ENCODE results near the gene FEZF2.

Gene FEZF2

DNA sequence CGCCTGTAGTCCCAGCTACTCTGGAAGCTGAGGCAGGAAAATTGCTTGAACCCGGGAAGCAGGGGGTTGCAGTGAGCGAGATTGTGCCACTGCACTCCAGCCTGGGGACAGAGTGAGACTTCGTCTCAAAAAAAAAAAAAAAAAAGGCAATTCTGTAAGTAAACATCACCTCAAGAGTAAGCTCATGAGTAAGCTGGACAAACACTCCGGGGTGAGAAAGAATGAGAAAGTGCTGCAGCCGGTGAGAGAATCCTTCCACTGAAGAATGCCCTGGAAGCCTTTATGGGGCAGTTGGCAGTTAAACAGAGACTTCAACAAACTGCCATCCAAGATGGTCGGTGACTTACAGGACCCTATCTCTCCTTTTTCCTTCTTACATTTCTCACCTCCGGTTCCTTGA is 47.5 kb downstream of the FEZF2 start:
- CTCF ChIA-PET: no interaction called here
- no peak overlapping the region for H3K27ac ChIP-seq
- TF ChIP-seq, protein P1, sequence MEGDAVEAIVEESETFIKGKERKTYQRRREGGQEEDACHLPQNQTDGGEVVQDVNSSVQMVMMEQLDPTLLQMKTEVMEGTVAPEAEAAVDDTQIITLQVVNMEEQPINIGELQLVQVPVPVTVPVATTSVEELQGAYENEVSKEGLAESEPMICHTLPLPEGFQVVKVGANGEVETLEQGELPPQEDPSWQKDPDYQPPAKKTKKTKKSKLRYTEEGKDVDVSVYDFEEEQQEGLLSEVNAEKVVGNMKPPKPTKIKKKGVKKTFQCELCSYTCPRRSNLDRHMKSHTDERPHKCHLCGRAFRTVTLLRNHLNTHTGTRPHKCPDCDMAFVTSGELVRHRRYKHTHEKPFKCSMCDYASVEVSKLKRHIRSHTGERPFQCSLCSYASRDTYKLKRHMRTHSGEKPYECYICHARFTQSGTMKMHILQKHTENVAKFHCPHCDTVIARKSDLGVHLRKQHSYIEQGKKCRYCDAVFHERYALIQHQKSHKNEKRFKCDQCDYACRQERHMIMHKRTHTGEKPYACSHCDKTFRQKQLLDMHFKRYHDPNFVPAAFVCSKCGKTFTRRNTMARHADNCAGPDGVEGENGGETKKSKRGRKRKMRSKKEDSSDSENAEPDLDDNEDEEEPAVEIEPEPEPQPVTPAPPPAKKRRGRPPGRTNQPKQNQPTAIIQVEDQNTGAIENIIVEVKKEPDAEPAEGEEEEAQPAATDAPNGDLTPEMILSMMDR (conservative IDR thresholded peaks at IDR 0.05; ENCODE audit: low read depth): no peak
- POLR2A ChIA-PET (ENCODE audit: low non-redundant PET): interaction anchor here (0.7 kb wide), 1 partner anchor 277 kb away, joined by 3 read pairs; no protein-coding TSS in a partner anchor
- DNase-seq (ENCODE audit: low spot score): no peak

DNA sequence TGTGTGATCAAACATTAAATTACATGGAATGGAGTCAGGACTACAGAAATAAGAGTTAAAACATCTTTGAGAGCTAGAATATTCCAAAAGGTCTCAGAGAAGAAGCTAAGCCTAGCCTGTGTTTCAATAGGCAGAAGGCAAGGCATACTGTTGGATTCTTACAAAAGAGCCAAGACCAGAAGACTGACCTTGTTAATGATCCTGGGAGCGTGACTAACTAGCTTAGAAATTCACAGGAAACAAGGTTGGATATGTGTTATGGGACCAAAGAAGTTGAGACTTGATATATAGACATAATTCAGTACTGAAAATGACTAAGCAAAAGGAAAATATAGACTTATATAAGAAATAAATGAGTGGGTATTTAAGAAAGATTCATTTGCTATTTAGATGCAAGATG is 50.1 kb downstream of the FEZF2 start:
- H3K27ac ChIP-seq: no peak overlapping the region
- DNase-seq (ENCODE audit: low spot score): no peak
- ChIA-PET CTCF (no interaction called here), POLR2A (ENCODE audit: low non-redundant PET) (no interaction called here)
- TF ChIP-seq, protein P1 (conservative IDR thresholded peaks at IDR 0.05; ENCODE audit: low read depth): no peak

Measured in RWPE1 (cell line).